Fibroblast of lung (primary cell): ENCODE results near the gene IL25. TPM values are rescaled to one million over a fixed set of nuclear protein-coding genes. Genes with fewer than 3 reads are reported as not detected.

ENCODE experiments used
- DNase-seq, 2 donors: peaks; one replicate each; pipeline versions ENCODE4 v3.0.0 to v3.0.0-alpha.2; 2010; ENCODE audit warnings: low read depth in 2 of 2
- H2AFZ ChIP-seq: 2 replicates; pipeline ENCODE4 v1.5.1; 2012; ENCODE audit warnings: low read length, control low read depth, inconsistent platforms
- H3K27ac ChIP-seq: 2 replicates; pipeline ENCODE4 v1.5.1; 2011; ENCODE audit warnings: low read length, control low read depth; ENCODE audit not compliant: insufficient read depth
- H3K27me3 ChIP-seq: 2 replicates; pipeline ENCODE4 v1.5.1; 2011; ENCODE audit warnings: mild to moderate bottlenecking, low read length; ENCODE audit not compliant: control insufficient read depth, insufficient read depth
- H3K36me3 ChIP-seq: 2 replicates; pipeline ENCODE4 v1.5.1; 2011; ENCODE audit warnings: low read length; ENCODE audit not compliant: control insufficient read depth, insufficient read depth
- H3K4me1 ChIP-seq: 2 replicates; pipeline ENCODE4 v1.5.1; 2011; ENCODE audit warnings: low read length; ENCODE audit not compliant: control insufficient read depth, insufficient read depth; ENCODE audit errors: extremely low read depth
- H3K4me2 ChIP-seq: 2 replicates; pipeline ENCODE4 v1.5.1; 2011; ENCODE audit warnings: low read length, control low read depth; ENCODE audit not compliant: insufficient read depth; ENCODE audit errors: extremely low read depth
- H3K4me3 ChIP-seq, 4 experiments: fragments of 200-600 bp in 1 of 4; sonication (generic) in 1 of 4; replicated peaks in 1 of 4; 2 replicates each; pipeline ENCODE4 v1.5.1; 2011 to 2016; ENCODE audit warnings: low read length in 4 of 4, low read depth in 3 of 4, mild to moderate bottlenecking in 3 of 4, control low read depth in 2 of 4, inconsistent platforms in 1 of 4, mixed read lengths in 1 of 4; ENCODE audit not compliant: insufficient read depth in 1 of 4; ENCODE audit errors: control extremely low read depth in 1 of 4
- H3K79me2 ChIP-seq: 2 replicates; pipeline ENCODE4 v1.5.1; 2012; ENCODE audit warnings: mild to moderate bottlenecking, low read length, inconsistent platforms; ENCODE audit not compliant: control insufficient read depth, insufficient read depth
- H3K9ac ChIP-seq: 2 replicates; pipeline ENCODE4 v1.5.1; 2011; ENCODE audit warnings: mild to moderate bottlenecking, low read length, control low read depth; ENCODE audit not compliant: insufficient read depth
- H3K9me3 ChIP-seq: 2 replicates; pipeline ENCODE4 v1.5.1; 2012; ENCODE audit warnings: low read depth, low read length; ENCODE audit not compliant: control insufficient read depth, insufficient read depth
- H4K20me1 ChIP-seq: 2 replicates; pipeline ENCODE4 v1.5.1; 2011; ENCODE audit warnings: low read length; ENCODE audit not compliant: control insufficient read depth, insufficient read depth; ENCODE audit errors: extremely low read depth
- EZH2 ChIP-seq: IDR thresholded peaks from 2 replicates; pipeline ENCODE4 v1.5.1; 2012; ENCODE audit warnings: low read length, control low read depth, mild to moderate bottlenecking; ENCODE audit errors: missing control alignments
- polyA plus RNA-seq, 2 donors: library from polyadenylated mRNA; depleted of rRNA in 1 of 2; stranded (reverse) in 1 of 2; unstranded in 1 of 2; fragments of >200 nt; gene quantifications; 2 replicates each; pipeline ENCODE4 v1.2.1, GENCODE V29; 2011 to 2012; ENCODE audit warnings: missing spikeins in 1 of 2
- total RNA-seq: library from RNA; depleted of rRNA; stranded (reverse); fragments of >200 nt; gene quantifications from 2 replicates; pipeline ENCODE4 v1.2.1, GENCODE V29; 2014
- TF ChIP-seq, protein P1 (sequence below), 2 donors: IDR thresholded peaks in 1 of 2; conservative IDR thresholded peaks in 1 of 2; 1 replicate in 1 of 2; 2 replicates in 1 of 2; pipeline ENCODE4 v1.5.1; 2011 to 2012; ENCODE audit warnings: low read length in 2 of 2, control low read depth in 1 of 2, inconsistent platforms in 1 of 2, low read depth in 1 of 2, mild to moderate bottlenecking in 1 of 2

Gene IL25
- total and polyA plus RNA-seq, 2 donors (not counting 1 experiment from before 2014, with no cell fraction given): not detected

DNA sequence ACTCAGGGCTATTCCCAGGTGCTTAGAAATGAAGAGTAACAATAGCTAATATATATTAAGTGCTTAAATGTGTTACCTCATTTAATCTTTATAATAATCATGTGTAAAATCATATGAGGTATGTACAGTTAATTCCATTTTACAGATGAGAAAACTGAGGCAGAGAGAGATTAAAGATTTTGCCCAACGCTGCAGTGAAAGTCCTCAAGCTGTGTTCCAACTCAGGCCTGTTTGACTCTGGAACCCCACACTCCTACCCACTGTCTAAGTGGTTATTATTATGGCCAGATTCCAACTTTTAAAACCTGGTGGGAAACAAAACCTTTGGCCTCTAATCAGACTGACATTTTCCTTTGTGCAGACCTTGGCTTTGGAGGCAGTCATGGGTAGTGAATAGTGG lies 14.4 kb downstream of the IL25 start:
- TF ChIP-seq EZH2: no peak
- TF ChIP-seq, protein P1, sequence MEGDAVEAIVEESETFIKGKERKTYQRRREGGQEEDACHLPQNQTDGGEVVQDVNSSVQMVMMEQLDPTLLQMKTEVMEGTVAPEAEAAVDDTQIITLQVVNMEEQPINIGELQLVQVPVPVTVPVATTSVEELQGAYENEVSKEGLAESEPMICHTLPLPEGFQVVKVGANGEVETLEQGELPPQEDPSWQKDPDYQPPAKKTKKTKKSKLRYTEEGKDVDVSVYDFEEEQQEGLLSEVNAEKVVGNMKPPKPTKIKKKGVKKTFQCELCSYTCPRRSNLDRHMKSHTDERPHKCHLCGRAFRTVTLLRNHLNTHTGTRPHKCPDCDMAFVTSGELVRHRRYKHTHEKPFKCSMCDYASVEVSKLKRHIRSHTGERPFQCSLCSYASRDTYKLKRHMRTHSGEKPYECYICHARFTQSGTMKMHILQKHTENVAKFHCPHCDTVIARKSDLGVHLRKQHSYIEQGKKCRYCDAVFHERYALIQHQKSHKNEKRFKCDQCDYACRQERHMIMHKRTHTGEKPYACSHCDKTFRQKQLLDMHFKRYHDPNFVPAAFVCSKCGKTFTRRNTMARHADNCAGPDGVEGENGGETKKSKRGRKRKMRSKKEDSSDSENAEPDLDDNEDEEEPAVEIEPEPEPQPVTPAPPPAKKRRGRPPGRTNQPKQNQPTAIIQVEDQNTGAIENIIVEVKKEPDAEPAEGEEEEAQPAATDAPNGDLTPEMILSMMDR (conservative IDR thresholded peaks at IDR 0.05 in 1 of 2, IDR thresholded peaks at IDR 0.05 in 1 of 2; ENCODE audit: low read depth in 1 of 2, low read length in 2 of 2): no peak
- Histone ChIP-seq H3K79me2 (no peaks in the 10 kb centered on the region), H2AFZ (no peak overlapping the region), H3K4me1 (no peaks in the 10 kb centered on the region), H3K27me3 (peaks cover 3% of the 10 kb centered on the region), H3K27ac (no peak overlapping the region), H3K4me2 (no peak overlapping the region), H4K20me1 (no peaks in the 10 kb centered on the region), H3K9ac (no peak overlapping the region), H3K4me3 (no peak overlapping the region), H3K9me3 (no peaks in the 10 kb centered on the region), H3K36me3 (no peaks in the 10 kb centered on the region)
- DNase-seq: no peak

DNA sequence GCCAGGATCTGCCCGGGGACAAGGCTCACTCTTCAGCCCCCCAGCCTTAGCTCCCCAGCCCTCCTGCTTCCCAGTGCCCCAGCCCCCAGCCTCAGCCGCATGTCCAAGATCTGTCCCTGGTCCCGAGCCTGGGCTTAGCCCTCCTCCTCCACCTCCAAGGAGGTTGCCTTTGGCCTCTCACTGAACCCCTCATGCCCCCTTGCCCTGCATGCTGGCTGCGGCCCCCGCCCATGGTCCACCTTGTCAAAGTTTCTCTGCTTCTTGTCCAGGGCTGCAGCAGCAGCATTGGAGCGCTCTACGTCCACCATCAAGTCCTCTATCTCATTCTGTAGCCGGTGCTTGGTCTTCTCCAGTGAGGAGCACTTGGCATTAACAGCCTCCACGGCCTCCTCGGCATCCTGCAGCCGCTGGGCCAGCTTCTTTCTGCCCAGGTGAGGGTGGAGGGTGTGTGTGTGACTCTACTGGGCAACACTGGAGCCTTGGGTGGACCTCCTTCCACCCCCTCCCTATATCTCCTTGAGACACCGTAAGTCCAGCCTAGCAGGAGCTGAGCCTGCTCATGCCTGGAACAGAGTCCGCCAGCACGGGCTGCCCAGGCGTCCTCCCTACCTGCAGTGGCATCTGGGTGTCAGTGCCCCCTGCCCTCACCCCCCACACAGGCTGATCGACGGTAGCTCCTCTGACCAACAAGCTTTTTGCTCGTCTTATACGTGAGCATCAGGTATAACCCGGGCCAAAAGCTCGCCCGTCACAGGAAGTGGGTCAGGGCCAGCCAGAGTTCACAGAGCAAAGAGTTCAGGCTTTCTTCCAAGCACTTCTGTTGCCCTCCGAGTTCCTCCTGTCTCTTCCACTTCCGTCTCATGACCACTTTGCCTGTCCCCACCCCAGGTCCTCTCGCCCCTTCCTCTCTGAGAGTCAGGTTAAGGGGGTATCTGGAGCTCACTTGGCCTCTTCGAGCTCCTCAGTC lies 15.6 kb downstream of the IL25 start:
- no peak for DNase-seq
- Histone ChIP-seq H3K27me3 (peaks cover 3% of the 10 kb centered on the region), H4K20me1 (no peaks in the 10 kb centered on the region), H3K9me3 (no peaks in the 10 kb centered on the region), H3K4me3 (no peak overlapping the region), H3K79me2 (no peaks in the 10 kb centered on the region), H2AFZ (no peak overlapping the region), H3K4me1 (no peaks in the 10 kb centered on the region), H3K27ac (no peak overlapping the region), H3K36me3 (no peaks in the 10 kb centered on the region), H3K4me2 (no peak overlapping the region), H3K9ac (no peak overlapping the region)
- TF ChIP-seq EZH2: no peak
- TF ChIP-seq, protein P1 (conservative IDR thresholded peaks at IDR 0.05 in 1 of 2, IDR thresholded peaks at IDR 0.05 in 1 of 2; ENCODE audit: low read depth in 1 of 2, low read length in 2 of 2): no peak

DNA sequence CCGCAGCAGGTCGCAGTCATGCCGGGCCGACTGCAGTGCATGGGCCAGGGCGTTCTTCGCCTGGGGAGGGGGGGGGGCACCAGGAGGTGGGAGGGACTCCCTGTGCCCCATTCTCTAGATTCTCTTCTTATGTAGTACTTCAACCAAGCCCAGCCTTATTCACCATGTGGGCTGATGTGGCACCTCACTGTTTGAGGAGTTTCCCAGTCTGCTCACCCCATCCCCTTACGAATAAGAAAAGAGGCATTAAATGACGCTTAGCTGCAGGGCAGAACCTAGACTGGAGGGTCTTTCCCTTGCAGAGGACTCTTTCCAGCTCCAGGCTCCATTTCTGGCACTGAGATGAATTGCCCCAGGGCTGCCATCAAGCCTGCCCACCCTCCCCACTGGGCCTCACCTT lies 16.4 kb downstream of the IL25 start:
- Histone ChIP-seq H4K20me1 (no peaks in the 10 kb centered on the region), H3K9me3 (no peaks in the 10 kb centered on the region), H2AFZ (no peak overlapping the region), H3K36me3 (no peaks in the 10 kb centered on the region), H3K27ac (no peak overlapping the region), H3K4me2 (no peak overlapping the region), H3K79me2 (no peaks in the 10 kb centered on the region), H3K9ac (no peak overlapping the region), H3K27me3 (peaks cover 3% of the 10 kb centered on the region), H3K4me3 (no peak overlapping the region), H3K4me1 (no peaks in the 10 kb centered on the region)
- no peak for DNase-seq
- TF ChIP-seq, protein P1 (conservative IDR thresholded peaks at IDR 0.05 in 1 of 2, IDR thresholded peaks at IDR 0.05 in 1 of 2; ENCODE audit: low read depth in 1 of 2, low read length in 2 of 2): no peak
- no peak for TF ChIP-seq EZH2
